ENCODE results near the gene TAS2R5. TPM values are rescaled to one million over a fixed set of nuclear protein-coding genes. Genes with fewer than 3 reads are reported as not detected.
"Not testable (repeated sequence)": the region's sequence is repeated elsewhere in the genome, so short reads cannot be mapped to it uniquely, and the experiment has no call there.

Gene TAS2R5
- total RNA-seq, 2 donors from 2014 or later: 3.1 to 3.6 TPM

DNA sequence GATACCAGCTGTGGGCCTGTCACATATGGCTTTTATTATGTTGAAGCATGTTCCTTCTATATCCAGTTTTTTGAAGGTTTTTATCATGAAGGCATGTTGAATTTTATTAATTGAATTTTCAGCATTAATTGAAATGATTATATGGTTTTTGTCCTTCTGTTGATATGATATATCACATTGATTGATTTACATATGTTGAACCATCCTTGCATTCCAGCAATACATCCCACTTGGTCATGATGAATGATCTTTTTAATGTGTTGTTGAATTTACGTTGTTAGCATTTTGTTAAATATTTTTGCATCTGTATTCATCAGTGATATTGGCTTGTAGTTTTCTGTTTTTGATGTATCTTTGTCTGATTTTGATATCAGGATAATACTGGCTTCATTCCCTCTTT lies 30.1 kb downstream of the TAS2R5 start:
- WGBS, 2 experiments (ENCODE audit: insufficient coverage in 1 of 2, insufficient read length in 1 of 2): 71% methylated on average over 1 of the region's 1 CpG; no CpG with 5 or more reads in 1 of the 2 experiments
- Histone ChIP-seq H3K36me3 (ENCODE audit: control insufficient read depth, insufficient read depth, low read length) (no peaks in the 10 kb centered on the region), H3K4me1 (ENCODE audit: control insufficient read depth, insufficient read depth, low read length) (no peaks in the 10 kb centered on the region), H3K9ac (ENCODE audit: extremely low read depth, low read length, poor library complexity, severe bottlenecking) (no peak overlapping the region), H3K4me3 (ENCODE audit: low read length) (no peak overlapping the region), H3K27ac (ENCODE audit: low read depth, low read length) (no peak overlapping the region), H3K27me3 (ENCODE audit: control insufficient read depth, insufficient read depth, low read length, poor library complexity, severe bottlenecking) (no peaks in the 10 kb centered on the region), H3K9me3 (ENCODE audit: control insufficient read depth, low read length) (peaks cover 17% of the 10 kb centered on the region)
- Mint-ChIP-seq H3K4me3 (no peak overlapping the region), H3K27ac (no peak overlapping the region), H3K4me1 (no peaks in the 10 kb centered on the region), H3K9me3 (peaks cover 40% of the 10 kb centered on the region), H3K36me3 (ENCODE audit: low read depth) (no peaks in the 10 kb centered on the region), H3K27me3 (ENCODE audit: insufficient read depth) (no peaks in the 10 kb centered on the region)
- TF ChIP-seq, protein P1, sequence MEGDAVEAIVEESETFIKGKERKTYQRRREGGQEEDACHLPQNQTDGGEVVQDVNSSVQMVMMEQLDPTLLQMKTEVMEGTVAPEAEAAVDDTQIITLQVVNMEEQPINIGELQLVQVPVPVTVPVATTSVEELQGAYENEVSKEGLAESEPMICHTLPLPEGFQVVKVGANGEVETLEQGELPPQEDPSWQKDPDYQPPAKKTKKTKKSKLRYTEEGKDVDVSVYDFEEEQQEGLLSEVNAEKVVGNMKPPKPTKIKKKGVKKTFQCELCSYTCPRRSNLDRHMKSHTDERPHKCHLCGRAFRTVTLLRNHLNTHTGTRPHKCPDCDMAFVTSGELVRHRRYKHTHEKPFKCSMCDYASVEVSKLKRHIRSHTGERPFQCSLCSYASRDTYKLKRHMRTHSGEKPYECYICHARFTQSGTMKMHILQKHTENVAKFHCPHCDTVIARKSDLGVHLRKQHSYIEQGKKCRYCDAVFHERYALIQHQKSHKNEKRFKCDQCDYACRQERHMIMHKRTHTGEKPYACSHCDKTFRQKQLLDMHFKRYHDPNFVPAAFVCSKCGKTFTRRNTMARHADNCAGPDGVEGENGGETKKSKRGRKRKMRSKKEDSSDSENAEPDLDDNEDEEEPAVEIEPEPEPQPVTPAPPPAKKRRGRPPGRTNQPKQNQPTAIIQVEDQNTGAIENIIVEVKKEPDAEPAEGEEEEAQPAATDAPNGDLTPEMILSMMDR (conservative IDR thresholded peaks at IDR 0.05): no peak
- no peak for DNase-seq

DNA sequence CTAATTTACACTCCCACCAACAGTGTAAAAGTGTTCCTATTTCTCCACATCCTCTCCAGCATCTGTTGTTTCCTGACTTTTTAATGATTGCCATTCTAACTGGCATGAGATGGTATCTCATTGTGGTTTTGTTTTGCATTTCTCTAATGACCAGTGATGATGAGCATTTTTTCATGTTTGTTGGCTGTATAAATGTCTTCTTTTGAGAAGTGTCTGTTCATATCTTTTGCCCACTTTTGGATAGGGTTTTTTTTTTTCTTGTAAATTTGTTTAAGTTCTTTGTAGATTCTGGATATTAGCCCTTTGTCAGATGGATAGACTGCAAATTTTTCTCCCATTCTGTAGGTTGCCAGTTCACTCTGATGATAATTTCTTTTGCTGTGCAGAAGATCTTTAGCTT lies 32.4 kb downstream of the TAS2R5 start:
- H3K4me3 ChIP-seq (ENCODE audit: low read length); H3K4me1 ChIP-seq (ENCODE audit: control insufficient read depth, insufficient read depth, low read length); H3K4me1 Mint-ChIP-seq; H3K27me3 ChIP-seq (ENCODE audit: control insufficient read depth, insufficient read depth, low read length, poor library complexity, severe bottlenecking); H3K27ac Mint-ChIP-seq; H3K36me3 ChIP-seq (ENCODE audit: control insufficient read depth, insufficient read depth, low read length); H3K4me3 Mint-ChIP-seq; H3K27ac ChIP-seq (ENCODE audit: low read depth, low read length); H3K27me3 Mint-ChIP-seq (ENCODE audit: insufficient read depth); H3K9ac ChIP-seq (ENCODE audit: extremely low read depth, low read length, poor library complexity, severe bottlenecking); H3K36me3 Mint-ChIP-seq (ENCODE audit: low read depth); DNase-seq: not testable (repeated sequence)
- peaks cover 17% of the 10 kb centered on the region for H3K9me3 ChIP-seq (ENCODE audit: control insufficient read depth, low read length)
- H3K9me3 Mint-ChIP-seq: peaks cover 43% of the 10 kb centered on the region

DNA sequence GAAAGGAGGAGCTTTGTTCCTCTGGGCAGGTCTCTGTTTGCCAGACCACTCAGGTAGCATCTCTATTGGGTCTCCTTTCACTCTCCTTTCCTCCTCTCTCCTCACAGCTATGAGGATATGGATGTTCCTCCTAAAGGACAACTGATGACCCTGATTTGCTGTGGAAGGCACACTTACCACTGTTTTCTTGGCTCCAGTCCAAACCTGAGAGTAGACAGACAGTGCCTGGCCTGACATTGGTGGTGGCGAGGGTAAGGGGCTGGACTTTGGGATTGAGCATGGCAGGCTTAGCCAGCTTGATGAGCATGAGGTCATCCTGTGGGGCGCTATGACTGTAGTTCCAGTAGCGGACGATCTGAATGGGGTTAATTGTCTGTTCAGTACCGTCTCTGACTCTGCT lies 47.7 kb downstream of the TAS2R5 start:
- 91 to 93% methylated on average over 3 to 5 of the region's 5 CpGs for WGBS, 2 experiments (ENCODE audit: insufficient coverage in 1 of 2, insufficient read length in 1 of 2)
- H3K27me3 Mint-ChIP-seq (ENCODE audit: insufficient read depth): no peaks in the 10 kb centered on the region

DNA sequence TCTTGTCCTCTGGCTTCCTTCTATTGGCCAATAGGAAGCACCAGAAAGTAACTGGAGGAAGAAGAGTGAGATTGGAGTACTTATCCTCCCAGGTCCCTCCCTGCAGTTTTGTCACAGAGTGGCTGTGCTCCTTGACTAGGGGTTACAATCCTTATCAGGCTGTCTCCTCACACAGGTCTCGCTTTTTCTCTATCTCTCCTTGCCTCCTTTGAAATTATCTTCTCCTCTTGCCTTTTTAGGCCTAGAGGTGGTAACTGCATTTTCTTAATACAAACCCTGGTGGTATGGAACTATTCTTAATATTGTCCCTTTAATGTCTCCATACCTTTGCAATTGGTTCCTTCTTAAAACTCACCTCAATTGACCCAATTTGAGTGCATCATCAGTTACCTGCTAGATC lies 48.6 kb downstream of the TAS2R5 start:
- Histone ChIP-seq H3K9me3 (ENCODE audit: control insufficient read depth, low read length) (no peaks in the 10 kb centered on the region), H3K4me3 (ENCODE audit: low read length) (no peak overlapping the region), H3K4me1 (ENCODE audit: control insufficient read depth, insufficient read depth, low read length) (no peaks in the 10 kb centered on the region), H3K9ac (ENCODE audit: extremely low read depth, low read length, poor library complexity, severe bottlenecking) (no peak overlapping the region), H3K27ac (ENCODE audit: low read depth, low read length) (no peak overlapping the region), H3K36me3 (ENCODE audit: control insufficient read depth, insufficient read depth, low read length) (no peaks in the 10 kb centered on the region), H3K27me3 (ENCODE audit: control insufficient read depth, insufficient read depth, low read length, poor library complexity, severe bottlenecking) (no peaks in the 10 kb centered on the region)
- Mint-ChIP-seq H3K27me3 (ENCODE audit: insufficient read depth) (no peaks in the 10 kb centered on the region), H3K9me3 (no peaks in the 10 kb centered on the region), H3K27ac (no peak overlapping the region), H3K36me3 (ENCODE audit: low read depth) (no peaks in the 10 kb centered on the region), H3K4me1 (no peaks in the 10 kb centered on the region), H3K4me3 (no peak overlapping the region)
- TF ChIP-seq, protein P1 (conservative IDR thresholded peaks at IDR 0.05): no peak
- 80 to 89% methylated on average over 1 of the region's 1 CpG for WGBS, 2 experiments (ENCODE audit: insufficient coverage in 1 of 2, insufficient read length in 1 of 2)
- DNase-seq: no peak

More for the DNA sequence above, 47.7 kb downstream of the TAS2R5 start:
- DNase-seq: no peak
- no peak overlapping the region for H3K27ac Mint-ChIP-seq
- no peaks in the 10 kb centered on the region for H3K9me3 ChIP-seq (ENCODE audit: control insufficient read depth, low read length)
- H3K27ac ChIP-seq (ENCODE audit: low read depth, low read length): no peak overlapping the region
- H3K36me3 Mint-ChIP-seq (ENCODE audit: low read depth): no peaks in the 10 kb centered on the region
- no peaks in the 10 kb centered on the region for H3K27me3 ChIP-seq (ENCODE audit: control insufficient read depth, insufficient read depth, low read length, poor library complexity, severe bottlenecking)
- TF ChIP-seq, protein P1 (conservative IDR thresholded peaks at IDR 0.05): no peak
- H3K4me3 Mint-ChIP-seq: no peak overlapping the region
- H3K4me1 Mint-ChIP-seq: no peaks in the 10 kb centered on the region
- no peak overlapping the region for H3K9ac ChIP-seq (ENCODE audit: extremely low read depth, low read length, poor library complexity, severe bottlenecking)
- no peaks in the 10 kb centered on the region for H3K9me3 Mint-ChIP-seq
- no peaks in the 10 kb centered on the region for H3K36me3 ChIP-seq (ENCODE audit: control insufficient read depth, insufficient read depth, low read length)
- no peaks in the 10 kb centered on the region for H3K4me1 ChIP-seq (ENCODE audit: control insufficient read depth, insufficient read depth, low read length)
- no peak overlapping the region for H3K4me3 ChIP-seq (ENCODE audit: low read length)
